Subcutaneous adipose tissue (tissue), 4 donors: ENCODE results near the gene ZSCAN26. TPM values are rescaled to one million over a fixed set of nuclear protein-coding genes. Genes with fewer than 3 reads are reported as not detected.

Source experiments
- CTCF ChIP-seq: fragments of 450-650 bp; IDR thresholded peaks from one replicate; pipeline ENCODE4 v1.5.1; 2016; ENCODE audit warnings: low read depth, mild to moderate bottlenecking, control low read depth, antibody characterized with exemption, moderate library complexity
- total RNA-seq, 4 donors: library from RNA; depleted of rRNA; stranded (reverse); fragments of >200 nt; gene quantifications; one replicate each; pipeline ENCODE4 v1.1.0, GENCODE V29; 2016

Gene ZSCAN26
- total RNA-seq, 4 donors from 2014 or later = 14.7 to 27.5 (median 20.7) TPM

- TF ChIP-seq CTCF = no peak
Observed at GRCh38 chr6:28263922-28264321, 3.0 kb upstream of the ZSCAN26 start.

GRCh38 chr6:28264834-28265401 lies 2.0 kb upstream of the ZSCAN26 start:
- TF ChIP-seq CTCF = no peak

- no peak for TF ChIP-seq CTCF
Observed at GRCh38 chr6:28266563-28266961, 381 bp upstream of the ZSCAN26 start.

- no peak for TF ChIP-seq CTCF
Observed at GRCh38 chr6:28267695-28268059, 734 bp downstream of the ZSCAN26 start.

- no peak for TF ChIP-seq CTCF
Observed at GRCh38 chr6:28269492-28269891, 2.5 kb downstream of the ZSCAN26 start.

- TF ChIP-seq CTCF = no peak
Observed at GRCh38 chr6:28274888-28275287, 7.9 kb downstream of the ZSCAN26 start.

- TF ChIP-seq CTCF = no peak
Observed at GRCh38 chr6:28277746-28278145, 10.8 kb downstream of the ZSCAN26 start.
